CD14-positive monocyte (primary cell): ENCODE results near the gene PRAMEF18. TPM values are rescaled to one million over a fixed set of nuclear protein-coding genes. Genes with fewer than 3 reads are reported as not detected.
"Not testable (repeated sequence)": the region's sequence is repeated elsewhere in the genome, so short reads cannot be mapped to it uniquely, and the experiment has no call there.

Source experiments
- DNase-seq, 3 donors: peaks; one replicate each; pipeline ENCODE4 v3.0.0-alpha.2; 2011 to 2022
- H2AFZ ChIP-seq: 2 replicates; pipeline ENCODE4 v1.6.0; 2012; ENCODE audit warnings: mild to moderate bottlenecking, low read depth, low read length, inconsistent platforms; ENCODE audit not compliant: insufficient read depth, poor library complexity, severe bottlenecking
- H3K27ac ChIP-seq, 2 donors: 1 replicate in 1 of 2; 2 replicates in 1 of 2; pipeline ENCODE4 v1.5.1; 2012 to 2013; ENCODE audit warnings: low read length in 2 of 2, control low read depth in 1 of 2, inconsistent platforms in 1 of 2, low read depth in 1 of 2, mild to moderate bottlenecking in 1 of 2
- H3K27me3 ChIP-seq, 2 donors: one replicate each; pipeline versions ENCODE4 v1.6.0 to v1.6.1; 2011 to 2013; ENCODE audit warnings: low read length in 2 of 2; ENCODE audit not compliant: control insufficient read depth in 2 of 2, insufficient read depth in 2 of 2
- H3K36me3 ChIP-seq, 2 donors: replicated peaks in 1 of 2; 1 replicate in 1 of 2; 2 replicates in 1 of 2; pipeline versions ENCODE4 v1.5.1 to v1.6.1; 2012 to 2013; ENCODE audit warnings: low read length in 2 of 2, control low read depth in 1 of 2, inconsistent platforms in 1 of 2, mild to moderate bottlenecking in 1 of 2; ENCODE audit not compliant: insufficient read depth in 2 of 2, control insufficient read depth in 1 of 2
- H3K4me1 ChIP-seq, 2 donors: 1 replicate in 1 of 2; 2 replicates in 1 of 2; pipeline versions ENCODE4 v1.5.1 to v1.6.1; 2012 to 2013; ENCODE audit warnings: low read length in 2 of 2, control low read depth in 1 of 2, inconsistent platforms in 1 of 2, mild to moderate bottlenecking in 1 of 2, moderate library complexity in 1 of 2; ENCODE audit not compliant: insufficient read depth in 2 of 2, control insufficient read depth in 1 of 2
- H3K4me2 ChIP-seq: replicated peaks from 2 replicates; pipeline ENCODE3; 2012; ENCODE audit warnings: low read length, moderate library complexity, mild to moderate bottlenecking; ENCODE audit not compliant: poor library complexity, severe bottlenecking; ENCODE audit errors: extremely low read depth
- H3K4me3 ChIP-seq, 3 experiments: fragments of 200-600 bp in 1 of 3; sonication (generic) in 1 of 3; replicated peaks in 1 of 3; 1 replicate in 2 of 3; 2 replicates in 1 of 3; pipeline ENCODE4 v1.5.1; 2011 to 2013; ENCODE audit warnings: low read length in 3 of 3, mild to moderate bottlenecking in 3 of 3, control low read depth in 2 of 3, low read depth in 2 of 3, inconsistent platforms in 1 of 3, moderate library complexity in 1 of 3
- H3K79me2 ChIP-seq: 2 replicates; pipeline ENCODE4 v1.6.0; 2012; ENCODE audit warnings: mild to moderate bottlenecking, control low read depth, inconsistent platforms, low read length, moderate library complexity; ENCODE audit not compliant: insufficient read depth
- H3K9ac ChIP-seq: 2 replicates; pipeline ENCODE4 v1.6.0; 2017; ENCODE audit warnings: low read length, mild to moderate bottlenecking; ENCODE audit not compliant: insufficient read depth, poor library complexity, severe bottlenecking
- H3K9me3 ChIP-seq, 2 donors: replicated peaks in 1 of 2; 1 replicate in 1 of 2; 2 replicates in 1 of 2; pipeline versions ENCODE4 v1.5.1 to v1.6.1; 2012 to 2013; ENCODE audit warnings: low read length in 2 of 2, control low read depth in 1 of 2; ENCODE audit not compliant: control insufficient read depth in 1 of 2, insufficient read depth in 1 of 2
- H4K20me1 ChIP-seq: 2 replicates; pipeline ENCODE4 v1.6.0; 2012; ENCODE audit warnings: mild to moderate bottlenecking, low read length, control low read depth, moderate library complexity; ENCODE audit not compliant: insufficient read depth
- H3K27ac Mint-ChIP-seq, 7 donors: one replicate each; pipeline ENCODE4 v1.8.0; 2020; ENCODE audit warnings: mild to moderate bottlenecking in 7 of 7, mixed read lengths in 7 of 7, moderate library complexity in 6 of 7, inconsistent platforms in 2 of 7
- H3K27me3 Mint-ChIP-seq, 3 donors: one replicate each; pipeline ENCODE4 v1.8.0; 2021 to 2022; ENCODE audit warnings: low read depth in 3 of 3, mild to moderate bottlenecking in 3 of 3, mixed read lengths in 3 of 3, moderate library complexity in 3 of 3, inconsistent platforms in 1 of 3
- H3K36me3 Mint-ChIP-seq, 2 donors: one replicate each; pipeline ENCODE4 v1.8.0; 2020; ENCODE audit warnings: mixed read lengths in 2 of 2, inconsistent platforms in 1 of 2, mild to moderate bottlenecking in 1 of 2
- H3K4me1 Mint-ChIP-seq: one replicate; pipeline ENCODE4 v1.8.0; 2020; ENCODE audit warnings: mild to moderate bottlenecking, mixed read lengths
- H3K4me3 Mint-ChIP-seq, 2 donors: one replicate each; pipeline ENCODE4 v1.8.0; 2020; ENCODE audit warnings: mild to moderate bottlenecking in 2 of 2, mixed read lengths in 2 of 2, moderate library complexity in 1 of 2
- H3K9me3 Mint-ChIP-seq, 7 donors: one replicate each; pipeline ENCODE4 v1.8.0; 2020 to 2022; ENCODE audit warnings: mixed read lengths in 7 of 7, mild to moderate bottlenecking in 6 of 7, moderate library complexity in 6 of 7, inconsistent platforms in 2 of 7
- WGBS: methylation state at CpG from one replicate; pipeline ENCODE4 v1.1.5; 2013; ENCODE audit warnings: missing lambda C conversion rate; ENCODE audit not compliant: insufficient coverage; 5-methylcytosine and 5-hydroxymethylcytosine counted together
- intact Hi-C, 2 donors: fragments of 100-400 bp; cut with micrococcal nuclease; formaldehyde crosslinking; loops; one replicate each; pipeline versions ENCODE4 v1.15.0 to v1.15.1; 2023
- polyA plus RNA-seq, 3 donors: library from polyadenylated mRNA; depleted of rRNA in 1 of 3; unstranded in 2 of 3; stranded (reverse) in 1 of 3; fragments of 300-500 nt in 2 of 3; fragments of >200 nt in 1 of 3; fragmentation: Illumina TruSeq in 2 of 3; gene quantifications; 1 replicate in 2 of 3; 2 replicates in 1 of 3; pipeline ENCODE4 v1.2.3, GENCODE V29; 2012 to 2021

The PRAMEF18 gene
- polyA plus RNA-seq, 3 donors: not detected

DNA sequence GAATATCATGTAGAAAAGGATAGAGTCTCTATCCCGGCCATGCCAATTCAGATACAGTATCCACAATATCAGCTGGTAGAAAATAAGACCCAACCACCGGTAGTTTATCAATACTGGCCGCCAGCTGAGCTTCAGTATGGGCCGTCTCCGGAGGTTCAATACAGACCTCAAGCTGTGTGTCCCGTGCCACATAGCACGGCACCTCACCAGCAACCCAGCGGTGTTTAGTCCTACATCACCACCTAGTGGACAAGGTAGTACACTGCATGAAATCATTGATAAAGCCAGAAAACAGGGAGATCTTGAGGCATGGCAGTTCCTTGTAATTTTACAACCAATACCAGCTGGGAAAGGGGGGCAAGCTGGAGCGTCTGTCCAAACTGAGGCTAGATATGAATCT is 17.2 kb downstream of the PRAMEF18 start:
- no CpG with 5 or more reads among the region's 9 CpGs for WGBS
- not testable (repeated sequence) for H3K9me3 Mint-ChIP-seq, H3K4me1 Mint-ChIP-seq

GRCh38 chr1:13201309-13201708 is 24.6 kb downstream of the PRAMEF18 start, which contains the start of gene PRAMEF13:
PRAMEF13 (minus strand) TSS chr1:13201409; CDS start chr1:13199589, 1,820 bp downstream.
- H3K4me2 ChIP-seq, H3K27me3 Mint-ChIP-seq, H3K9me3 ChIP-seq, H3K79me2 ChIP-seq, intact Hi-C loops, DNase-seq, H3K4me3 Mint-ChIP-seq, H3K27me3 ChIP-seq, H3K27ac ChIP-seq, H3K4me1 Mint-ChIP-seq, H4K20me1 ChIP-seq, H3K27ac Mint-ChIP-seq, H3K4me3 ChIP-seq, H3K36me3 ChIP-seq, H3K4me1 ChIP-seq, H2AFZ ChIP-seq, H3K36me3 Mint-ChIP-seq, H3K9ac ChIP-seq, H3K9me3 Mint-ChIP-seq: not testable (repeated sequence)
- no CpG with 5 or more reads among the region's 5 CpGs for WGBS

More for the DNA sequence above, 17.2 kb downstream of the PRAMEF18 start:
- H3K27ac Mint-ChIP-seq, DNase-seq, H3K27me3 Mint-ChIP-seq, H3K36me3 ChIP-seq, H3K4me2 ChIP-seq, H3K4me3 ChIP-seq, H4K20me1 ChIP-seq, intact Hi-C loops, H3K9ac ChIP-seq, H3K4me3 Mint-ChIP-seq, H3K79me2 ChIP-seq, H3K27ac ChIP-seq, H3K36me3 Mint-ChIP-seq, H3K9me3 ChIP-seq, H3K27me3 ChIP-seq, H2AFZ ChIP-seq, H3K4me1 ChIP-seq: not testable (repeated sequence)

Other genes starting within 250 kb of the PRAMEF18 start
- not detected for gene PRAMEF27, start 169.6 kb downstream of the PRAMEF18 start, polyA plus RNA-seq
- not detected for gene HNRNPCL3, start 165.4 kb downstream of the PRAMEF18 start, polyA plus RNA-seq
- gene PRAMEF25, start 155.4 kb downstream of the PRAMEF18 start, polyA plus RNA-seq: not detected
- gene HNRNPCL2, start 109.3 kb downstream of the PRAMEF18 start, polyA plus RNA-seq: not detected
- gene PRAMEF26, start 70.1 kb downstream of the PRAMEF18 start, polyA plus RNA-seq: not detected
- not detected for gene HNRNPCL4, start 60.5 kb downstream of the PRAMEF18 start, polyA plus RNA-seq
- gene PRAMEF9, start 54.3 kb downstream of the PRAMEF18 start, polyA plus RNA-seq: not detected
- gene PRAMEF13, start 24.7 kb downstream of the PRAMEF18 start, polyA plus RNA-seq: not detected
- gene PRAMEF5, start 28.0 kb upstream of the PRAMEF18 start, polyA plus RNA-seq: not detected
- gene PRAMEF8, start 59.0 kb upstream of the PRAMEF18 start, polyA plus RNA-seq: not detected
- gene PRAMEF33, start 77.4 kb upstream of the PRAMEF18 start, polyA plus RNA-seq: not detected
- not detected for gene PRAMEF15, start 89.4 kb upstream of the PRAMEF18 start, polyA plus RNA-seq
- gene PRAMEF14, start 121.0 kb upstream of the PRAMEF18 start, polyA plus RNA-seq: not detected
- gene PRAMEF19, start 145.8 kb upstream of the PRAMEF18 start, polyA plus RNA-seq: not detected
- not detected for gene PRAMEF17, start 163.5 kb upstream of the PRAMEF18 start, polyA plus RNA-seq
- gene PRAMEF20, start 184.3 kb upstream of the PRAMEF18 start, polyA plus RNA-seq: not detected